Activated CD4-positive, alpha-beta T cell treated with anti-CD3 and anti-CD28 coated beads for 48 hours (primary cell): ENCODE data around the gene HOOK1.

ENCODE experiments used
- DNase-seq: peaks from one replicate; pipeline ENCODE4 v3.0.0-alpha.2; 2020

Gene HOOK1

GRCh38 chr1:59814901-59815825, at the start of gene HOOK1:
Gene HOOK1, plus strand, starts transcription at chr1:59814949. Its CDS starts 169 bp downstream, at chr1:59815118.
- DNase-seq: no peak

GRCh38 chr1:59765011-59765730, 49.6 kb upstream of the HOOK1 start:
- DNase-seq: no peak

- DNase-seq: no peak
Observed at GRCh38 chr1:59766227-59766855, 48.4 kb upstream of the HOOK1 start.

- no peak for DNase-seq
Observed at GRCh38 chr1:59767119-59767518, 47.6 kb upstream of the HOOK1 start.

- DNase-seq: no peak
Observed at GRCh38 chr1:59768792-59769735, 45.7 kb upstream of the HOOK1 start.

- no peak for DNase-seq
Observed at GRCh38 chr1:59769736-59770095, 45.0 kb upstream of the HOOK1 start.

GRCh38 chr1:59771361-59771760, 43.4 kb upstream of the HOOK1 start:
- DNase-seq: no peak

- DNase-seq: no peak
Observed at GRCh38 chr1:59775480-59775879, 39.3 kb upstream of the HOOK1 start.

GRCh38 chr1:59776960-59777852, 37.5 kb upstream of the HOOK1 start:
- no peak for DNase-seq

- no peak for DNase-seq
Observed at GRCh38 chr1:59779949-59780348, 34.8 kb upstream of the HOOK1 start.

- no peak for DNase-seq
Observed at GRCh38 chr1:59788825-59789224, 25.9 kb upstream of the HOOK1 start.

GRCh38 chr1:59798600-59798999, 16.1 kb upstream of the HOOK1 start:
- DNase-seq: no peak

- no peak for DNase-seq
Observed at GRCh38 chr1:59803458-59804038, 11.2 kb upstream of the HOOK1 start.

GRCh38 chr1:59804301-59804700, 10.4 kb upstream of the HOOK1 start:
- DNase-seq: no peak

- no peak for DNase-seq
Observed at GRCh38 chr1:59805554-59805953, 9.2 kb upstream of the HOOK1 start.

GRCh38 chr1:59814180-59814900, 409 bp upstream of the HOOK1 start:
- DNase-seq: peak; percentile 87

GRCh38 chr1:59815892-59816291, 1.1 kb downstream of the HOOK1 start:
- DNase-seq: no peak

GRCh38 chr1:59816318-59816878, 1.6 kb downstream of the HOOK1 start:
- DNase-seq: no peak

- no peak for DNase-seq
Observed at GRCh38 chr1:59819566-59820438, 5.1 kb downstream of the HOOK1 start.
